Stomach (tissue), 4 donors: Measurements from ENCODE around the gene TNNC2.

Experiments
- CTCF ChIP-seq, 7 experiments: fragments of 450-650 bp in 4 of 7; fragments of 200-600 bp in 3 of 7; sonication (generic) in 3 of 7; IDR thresholded peaks; one replicate each; pipeline ENCODE4 v1.5.1; 2016 to 2019; ENCODE audit warnings: antibody characterized with exemption in 7 of 7, control low read depth in 2 of 7, mild to moderate bottlenecking in 1 of 7
- EP300 ChIP-seq: sonication (generic); formaldehyde crosslinking; IDR thresholded peaks from one replicate; pipeline ENCODE4 v1.6.1; 2017; ENCODE audit warnings: antibody characterized with exemption
- POLR2A ChIP-seq, 4 donors: fragments of 450-650 bp; IDR thresholded peaks; one replicate each; pipeline ENCODE4 v1.6.1; 2016; ENCODE audit warnings: antibody characterized with exemption in 4 of 4, control low read depth in 2 of 4, mild to moderate bottlenecking in 1 of 4, moderate library complexity in 1 of 4
- POLR2AphosphoS5 ChIP-seq, 3 donors: sonication (generic); formaldehyde crosslinking; IDR thresholded peaks; one replicate each; pipeline ENCODE4 v1.6.1; 2016; ENCODE audit warnings: antibody characterized with exemption in 3 of 3

- TF ChIP-seq CTCF (IDR thresholded peaks at IDR 0.05) (no peak), POLR2A (IDR thresholded peaks at IDR 0.05) (no peak), POLR2AphosphoS5 (IDR thresholded peaks at IDR 0.05) (no peak), EP300 (no peak)
These were observed 30.7 kb upstream of the TNNC2 start for GRCh38 chr20:45857882-45858216.
